Nephron (organoid): Measurements from ENCODE around the gene PMP22.
"Not testable (repeated sequence)": the region's sequence is repeated elsewhere in the genome, so short reads cannot be mapped to it uniquely, and the experiment has no call there.

Source experiments
- H3K27ac Mint-ChIP-seq, 3 experiments: 2 replicates each; pipeline ENCODE4 v1.8.0; 2020; ENCODE audit warnings: mixed read lengths in 3 of 3, mild to moderate bottlenecking in 2 of 3, moderate library complexity in 1 of 3
- H3K27me3 Mint-ChIP-seq: 2 replicates; pipeline ENCODE4 v1.8.0; 2021; ENCODE audit warnings: low read depth, mild to moderate bottlenecking, moderate library complexity, mixed read lengths
- H3K36me3 Mint-ChIP-seq: 2 replicates; pipeline ENCODE4 v1.8.0; 2020; ENCODE audit warnings: low read depth, mixed read lengths
- H3K4me1 Mint-ChIP-seq: 2 replicates; pipeline ENCODE4 v1.8.0; 2020; ENCODE audit warnings: mixed read lengths
- H3K4me3 Mint-ChIP-seq, 3 experiments: 2 replicates each; pipeline ENCODE4 v1.8.0; 2020; ENCODE audit warnings: mild to moderate bottlenecking in 3 of 3, mixed read lengths in 3 of 3, moderate library complexity in 2 of 3
- H3K9me3 Mint-ChIP-seq: 2 replicates; pipeline ENCODE4 v1.8.0; 2020; ENCODE audit warnings: mixed read lengths
- TF ChIP-seq, protein P1 (sequence below), 3 experiments: fragments of 200-600 bp; sonication (generic); IDR thresholded peaks; one replicate each; pipeline ENCODE4 v1.5.0; 2021; ENCODE audit warnings: antibody characterized with exemption in 3 of 3; ENCODE audit not compliant: unreplicated experiment in 3 of 3

PMP22 gene

DNA sequence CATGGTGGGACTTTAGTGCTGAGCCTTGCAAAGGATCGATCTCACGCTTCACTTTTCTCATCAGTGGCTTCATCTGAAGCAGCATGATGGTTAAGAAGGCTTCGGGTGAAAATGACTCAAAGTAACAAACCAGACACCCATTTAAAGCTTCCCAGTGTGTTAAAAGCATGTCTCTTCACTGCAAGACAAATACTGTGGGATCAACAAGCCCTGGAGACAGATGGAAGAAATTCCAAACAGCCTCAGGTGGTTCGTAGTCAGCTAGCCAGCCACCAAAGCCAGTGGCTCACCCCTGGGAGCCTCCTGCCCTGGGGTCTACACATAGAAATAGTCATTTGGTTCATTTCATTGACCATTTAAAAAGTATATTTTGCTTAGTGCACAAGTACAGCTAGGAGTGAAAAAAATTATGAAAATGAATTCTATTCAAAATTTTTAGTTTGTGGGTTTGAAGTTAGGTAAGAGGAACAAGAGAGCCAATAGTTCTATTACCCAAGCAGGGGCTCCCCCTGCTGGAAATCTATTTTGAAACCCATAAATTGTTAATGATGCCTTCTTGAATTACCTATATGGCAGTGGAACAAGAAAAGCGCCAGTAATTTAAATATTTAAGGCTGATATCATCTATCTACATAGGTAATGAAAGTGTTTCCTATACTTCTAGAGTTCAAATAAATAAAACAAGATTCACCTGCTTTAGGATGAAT, 51.6 kb downstream of the PMP22 start:
- Mint-ChIP-seq H3K27ac (no peak overlapping the region), H3K4me1 (peaks cover 4% of the 10 kb centered on the region), H3K4me3 (no peak overlapping the region), H3K27me3 (no peaks in the 10 kb centered on the region), H3K9me3 (no peaks in the 10 kb centered on the region), H3K36me3 (no peaks in the 10 kb centered on the region)
- TF ChIP-seq, protein P1, sequence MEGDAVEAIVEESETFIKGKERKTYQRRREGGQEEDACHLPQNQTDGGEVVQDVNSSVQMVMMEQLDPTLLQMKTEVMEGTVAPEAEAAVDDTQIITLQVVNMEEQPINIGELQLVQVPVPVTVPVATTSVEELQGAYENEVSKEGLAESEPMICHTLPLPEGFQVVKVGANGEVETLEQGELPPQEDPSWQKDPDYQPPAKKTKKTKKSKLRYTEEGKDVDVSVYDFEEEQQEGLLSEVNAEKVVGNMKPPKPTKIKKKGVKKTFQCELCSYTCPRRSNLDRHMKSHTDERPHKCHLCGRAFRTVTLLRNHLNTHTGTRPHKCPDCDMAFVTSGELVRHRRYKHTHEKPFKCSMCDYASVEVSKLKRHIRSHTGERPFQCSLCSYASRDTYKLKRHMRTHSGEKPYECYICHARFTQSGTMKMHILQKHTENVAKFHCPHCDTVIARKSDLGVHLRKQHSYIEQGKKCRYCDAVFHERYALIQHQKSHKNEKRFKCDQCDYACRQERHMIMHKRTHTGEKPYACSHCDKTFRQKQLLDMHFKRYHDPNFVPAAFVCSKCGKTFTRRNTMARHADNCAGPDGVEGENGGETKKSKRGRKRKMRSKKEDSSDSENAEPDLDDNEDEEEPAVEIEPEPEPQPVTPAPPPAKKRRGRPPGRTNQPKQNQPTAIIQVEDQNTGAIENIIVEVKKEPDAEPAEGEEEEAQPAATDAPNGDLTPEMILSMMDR (IDR thresholded peaks at IDR 0.05; ENCODE audit: unreplicated experiment in 3 of 3) = peak in 2 of 3 experiments; percentile 20 to 42

GRCh38 chr17:15210247-15210646, 54.9 kb downstream of the PMP22 start:
- H3K27ac Mint-ChIP-seq = no peak overlapping the region
- no peaks in the 10 kb centered on the region for H3K36me3 Mint-ChIP-seq
- no peak overlapping the region for H3K4me3 Mint-ChIP-seq
- TF ChIP-seq, protein P1 (IDR thresholded peaks at IDR 0.05; ENCODE audit: unreplicated experiment in 3 of 3) = no peak
- H3K9me3 Mint-ChIP-seq = peaks cover 2% of the 10 kb centered on the region
- peaks cover 4% of the 10 kb centered on the region for H3K4me1 Mint-ChIP-seq
- no peaks in the 10 kb centered on the region for H3K27me3 Mint-ChIP-seq

DNA sequence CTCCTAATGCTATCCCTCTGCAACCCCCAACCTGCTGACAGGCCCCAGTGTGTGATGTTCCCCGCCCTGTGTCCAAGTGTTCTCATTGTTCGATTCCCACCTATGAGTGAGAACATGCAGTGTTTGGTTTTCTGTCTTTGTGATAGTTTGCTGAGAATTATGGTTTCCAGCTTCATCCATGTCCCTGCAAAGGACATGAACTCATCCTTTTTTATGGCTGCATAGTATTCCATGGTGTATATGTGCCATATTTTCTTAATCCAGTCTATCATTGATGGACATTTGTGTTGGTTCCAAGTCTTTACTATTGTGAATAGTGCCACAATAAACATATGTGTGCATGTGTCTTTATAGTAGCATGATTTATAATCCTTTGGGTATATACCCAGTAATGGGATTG, 62.1 kb downstream of the PMP22 start:
- not testable (repeated sequence) for H3K4me1 Mint-ChIP-seq, H3K27ac Mint-ChIP-seq, H3K4me3 Mint-ChIP-seq, H3K27me3 Mint-ChIP-seq, H3K36me3 Mint-ChIP-seq
- peaks cover 31% of the 10 kb centered on the region for H3K9me3 Mint-ChIP-seq

DNA sequence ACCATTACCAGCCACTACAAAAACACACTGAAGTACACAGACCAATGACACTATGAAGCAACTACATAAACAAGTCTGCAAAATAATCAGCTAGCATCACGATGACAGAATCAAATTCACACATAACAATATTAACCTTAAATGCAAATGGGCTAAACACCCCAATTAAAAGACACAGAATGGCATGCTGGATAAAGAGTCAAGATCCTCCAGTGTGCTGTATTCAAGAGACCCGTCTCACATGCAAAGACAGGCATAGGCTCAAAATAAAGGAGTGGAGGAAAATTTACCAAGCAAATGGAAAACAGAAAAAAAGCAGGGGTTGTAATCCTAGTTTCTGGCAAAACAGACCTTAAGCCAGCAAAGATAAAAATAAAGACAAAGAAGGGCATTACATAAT, 64.6 kb downstream of the PMP22 start:
- not testable (repeated sequence) for H3K27me3 Mint-ChIP-seq, H3K4me1 Mint-ChIP-seq, H3K36me3 Mint-ChIP-seq, H3K27ac Mint-ChIP-seq, H3K4me3 Mint-ChIP-seq
- H3K9me3 Mint-ChIP-seq = peaks cover 33% of the 10 kb centered on the region

DNA sequence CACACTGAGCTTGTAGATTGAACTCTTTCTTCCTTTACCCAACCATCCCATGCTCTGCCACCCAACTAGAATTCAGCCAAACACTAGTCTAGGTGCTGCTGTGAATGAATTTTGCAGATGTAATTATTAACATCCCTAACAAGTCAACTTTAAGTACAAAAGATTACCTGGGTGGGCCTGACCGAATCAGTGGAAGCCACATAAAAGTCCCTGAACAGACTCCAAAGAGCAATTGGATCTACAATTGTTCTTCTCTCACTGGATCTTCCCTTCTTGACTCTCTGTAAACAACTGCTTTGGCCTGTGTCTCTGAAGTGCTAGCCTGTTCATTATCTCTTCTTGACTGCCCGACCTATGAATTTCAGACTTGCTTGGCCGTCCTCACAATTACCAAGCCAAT, 67.9 kb downstream of the PMP22 start:
- TF ChIP-seq, protein P1 (IDR thresholded peaks at IDR 0.05; ENCODE audit: unreplicated experiment in 3 of 3) = no peak
- H3K27me3 Mint-ChIP-seq = no peaks in the 10 kb centered on the region
- H3K4me3 Mint-ChIP-seq = no peak overlapping the region
- H3K4me1 Mint-ChIP-seq = peaks cover 9% of the 10 kb centered on the region
- peaks cover 31% of the 10 kb centered on the region for H3K9me3 Mint-ChIP-seq
- peaks cover 4% of the 10 kb centered on the region for H3K36me3 Mint-ChIP-seq
- no peak overlapping the region for H3K27ac Mint-ChIP-seq

- Mint-ChIP-seq H3K4me1 (peaks cover 9% of the 10 kb centered on the region), H3K9me3 (peaks cover 16% of the 10 kb centered on the region), H3K4me3 (no peak overlapping the region), H3K27me3 (no peaks in the 10 kb centered on the region), H3K36me3 (peaks cover 4% of the 10 kb centered on the region), H3K27ac (no peak overlapping the region)
- TF ChIP-seq, protein P1 (IDR thresholded peaks at IDR 0.05; ENCODE audit: unreplicated experiment in 3 of 3) = no peak
Observed at GRCh38 chr17:15194859-15195277, 70.3 kb downstream of the PMP22 start.

- H3K27ac Mint-ChIP-seq = peak overlapping the region in 1 of 3 experiments; percentile 32
- TF ChIP-seq, protein P1 (IDR thresholded peaks at IDR 0.05; ENCODE audit: unreplicated experiment in 3 of 3) = no peak
- H3K9me3 Mint-ChIP-seq = peaks cover 3% of the 10 kb centered on the region
- H3K4me3 Mint-ChIP-seq = no peak overlapping the region
- H3K36me3 Mint-ChIP-seq = no peaks in the 10 kb centered on the region
- peaks cover 15% of the 10 kb centered on the region for H3K4me1 Mint-ChIP-seq
- H3K27me3 Mint-ChIP-seq = peaks cover 9% of the 10 kb centered on the region
Observed at GRCh38 chr17:15185625-15185991, 79.5 kb downstream of the PMP22 start.
